AG04449 (cell line): ENCODE measurements around the gene COL4A1.
"Not testable (repeated sequence)": the region's sequence is repeated elsewhere in the genome, so short reads cannot be mapped to it uniquely, and the experiment has no call there.

Experiments
- CTCF ChIA-PET: fragments of 350-600 bp; formaldehyde crosslinking; extraction: SDS; loops from one replicate; lab custom pipeline; 2021; ENCODE audit warnings: antibody characterized with exemption; lab: Yijun Ruan, JAX
- POLR2A ChIA-PET: fragments of 400-600, 350-600 bp; formaldehyde crosslinking; extraction: SDS; loops from one replicate; lab custom pipeline; 2020; ENCODE audit warnings: antibody characterized with exemption, inconsistent platforms; lab: Yijun Ruan, JAX
- DNase-seq: peaks from one replicate; pipeline ENCODE4 v3.0.0-alpha.2; 2010; ENCODE audit warnings: low read depth, low spot score
- H3K4me3 ChIP-seq: 2 replicates; pipeline ENCODE4 v1.5.1; 2011; ENCODE audit warnings: low read depth, mild to moderate bottlenecking, control low read depth, low read length
- CTCF ChIP-seq: IDR thresholded peaks from one replicate; pipeline ENCODE4 v1.5.1; 2011; ENCODE audit warnings: mild to moderate bottlenecking, moderate library complexity, low read length, control low read depth, inconsistent platforms; ENCODE audit not compliant: insufficient read depth; ENCODE audit errors: missing control alignments

The COL4A1 gene

GRCh38 chr13:110324026-110324749, 17.2 kb upstream of the COL4A1 start:
- ChIA-PET POLR2A (interaction anchor here (0.6 to 1.4 kb wide), 5 partner anchors 17 to 104 kb away, joined by 3 to 9 read pairs (median 4); partner anchors contain the start of genes COL4A1 and COL4A2), CTCF (interaction anchor here (1.0 to 2.2 kb wide), 4 partner anchors 14 to 86 kb away, joined by 3 to 10 read pairs (median 6); partner anchors contain the start of genes COL4A1 and COL4A2)
- no peak for DNase-seq
- H3K4me3 ChIP-seq: no peak overlapping the region
- TF ChIP-seq CTCF: no peak

GRCh38 chr13:110323172-110323891, 16.4 kb upstream of the COL4A1 start:
- no peak for TF ChIP-seq CTCF
- POLR2A ChIA-PET: interaction anchor here (0.8 to 1.5 kb wide), 12 partner anchors 9 to 392 kb away, joined by 3 to 9 read pairs (median 4); partner anchors contain the start of genes COL4A1 and COL4A2
- CTCF ChIA-PET: interaction anchor here (0.8 to 2.2 kb wide), 5 partner anchors 11 to 87 kb away, joined by 3 to 10 read pairs (median 4); partner anchors contain the start of genes COL4A1 and COL4A2
- DNase-seq: no peak
- no peak overlapping the region for H3K4me3 ChIP-seq

- ChIA-PET CTCF (interaction anchor here (0.8 to 2.2 kb wide), 4 partner anchors 10 to 29 kb away, joined by 3 to 10 read pairs (median 4); partner anchors contain the start of genes COL4A1 and COL4A2), POLR2A (interaction anchor here (0.8 to 1.5 kb wide), 11 partner anchors 9 to 392 kb away, joined by 3 to 9 read pairs (median 4); partner anchors contain the start of genes COL4A1 and COL4A2)
- no peak for TF ChIP-seq CTCF
- no peak for DNase-seq
- no peak overlapping the region for H3K4me3 ChIP-seq
Measured at GRCh38 chr13:110322828-110323171, 15.8 kb upstream of the COL4A1 start.

GRCh38 chr13:110322126-110322827, 15.3 kb upstream of the COL4A1 start:
- DNase-seq: no peak
- POLR2A ChIA-PET: interaction anchor here (0.8 to 1.5 kb wide), 8 partner anchors 10 to 393 kb away, joined by 3 to 8 read pairs (median 5); partner anchors contain the start of genes COL4A1 and COL4A2
- no peak for TF ChIP-seq CTCF
- CTCF ChIA-PET: interaction anchor here (2.2 kb wide), 2 partner anchors 10 to 16 kb away, joined by 6 to 10 read pairs; partner anchors contain the start of genes COL4A1 and COL4A2
- H3K4me3 ChIP-seq: no peak overlapping the region

- CTCF ChIA-PET: interaction anchor here (2.2 kb wide), 1 partner anchor 9 kb away, joined by 6 read pairs; no protein-coding TSS in a partner anchor
- DNase-seq, H3K4me3 ChIP-seq, POLR2A ChIA-PET: not testable (repeated sequence)
Measured at GRCh38 chr13:110321573-110321972, 14.6 kb upstream of the COL4A1 start.

- DNase-seq: no peak
- ChIA-PET POLR2A (no interaction called here), CTCF (interaction anchor here (1.0 kb wide), 1 partner anchor 11 kb away, joined by 3 read pairs; no protein-coding TSS in a partner anchor)
- H3K4me3 ChIP-seq: no peak overlapping the region
- no peak for TF ChIP-seq CTCF
Measured at GRCh38 chr13:110320645-110321044, 13.7 kb upstream of the COL4A1 start.
